ENCODE measurements around the gene ANLN. TPM values are rescaled to one million over a fixed set of nuclear protein-coding genes. Genes with fewer than 3 reads are reported as not detected.

Gene ANLN
- total and polyA plus RNA-seq, 9 of the 15 experiments (the other 6 are each of a cell fraction or from before 2014, with no cell fraction given) = 18.1 to 66.2 (median 38.7) TPM

- TF ChIP-seq ZFP36 (IDR thresholded peaks at IDR 0.05; ENCODE audit: low read depth, low read length, partially characterized antibody) = no peak
- no peak; the same call in 1 of the 2 replicates for TF ChIP-seq MITF (IDR thresholded peaks at IDR 0.05)
- TF ChIP-seq PML (IDR thresholded peaks at IDR 0.05; ENCODE audit: low read length) = peak; percentile 70
- TF ChIP-seq, protein P1, sequence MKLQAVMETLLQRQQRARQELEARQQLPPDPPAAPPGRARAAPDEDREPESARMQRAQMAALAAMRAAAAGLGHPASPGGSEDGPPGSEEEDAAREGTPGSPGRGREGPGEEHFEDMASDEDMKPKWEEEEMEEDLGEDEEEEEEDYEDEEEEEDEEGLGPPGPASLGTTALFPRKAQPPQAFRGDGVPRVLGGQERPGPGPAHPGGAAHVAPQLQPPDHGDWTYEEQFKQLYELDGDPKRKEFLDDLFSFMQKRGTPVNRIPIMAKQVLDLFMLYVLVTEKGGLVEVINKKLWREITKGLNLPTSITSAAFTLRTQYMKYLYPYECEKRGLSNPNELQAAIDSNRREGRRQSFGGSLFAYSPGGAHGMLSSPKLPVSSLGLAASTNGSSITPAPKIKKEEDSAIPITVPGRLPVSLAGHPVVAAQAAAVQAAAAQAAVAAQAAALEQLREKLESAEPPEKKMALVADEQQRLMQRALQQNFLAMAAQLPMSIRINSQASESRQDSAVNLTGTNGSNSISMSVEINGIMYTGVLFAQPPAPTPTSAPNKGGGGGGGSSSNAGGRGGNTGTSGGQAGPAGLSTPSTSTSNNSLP (IDR thresholded peaks at IDR 0.05; ENCODE audit: borderline replicate concordance, low read depth, low read length) = no peak
- TF ChIP-seq EHMT2 (IDR thresholded peaks at IDR 0.05) = no peak; the same call in 1 of the 2 replicates
- 0 out of 2 replicates have a peak, but pooled peaks have one; percentile 36 for TF ChIP-seq HDGF (IDR thresholded peaks at IDR 0.05)
- peak in 1 of 2 experiments; percentile 36; a peak in 1 of 4 replicates for TF ChIP-seq RCOR1 (IDR thresholded peaks at IDR 0.05; ENCODE audit: borderline replicate concordance in 1 of 2, low read depth in 2 of 2, low read length in 2 of 2)
- TF ChIP-seq, protein P2, sequence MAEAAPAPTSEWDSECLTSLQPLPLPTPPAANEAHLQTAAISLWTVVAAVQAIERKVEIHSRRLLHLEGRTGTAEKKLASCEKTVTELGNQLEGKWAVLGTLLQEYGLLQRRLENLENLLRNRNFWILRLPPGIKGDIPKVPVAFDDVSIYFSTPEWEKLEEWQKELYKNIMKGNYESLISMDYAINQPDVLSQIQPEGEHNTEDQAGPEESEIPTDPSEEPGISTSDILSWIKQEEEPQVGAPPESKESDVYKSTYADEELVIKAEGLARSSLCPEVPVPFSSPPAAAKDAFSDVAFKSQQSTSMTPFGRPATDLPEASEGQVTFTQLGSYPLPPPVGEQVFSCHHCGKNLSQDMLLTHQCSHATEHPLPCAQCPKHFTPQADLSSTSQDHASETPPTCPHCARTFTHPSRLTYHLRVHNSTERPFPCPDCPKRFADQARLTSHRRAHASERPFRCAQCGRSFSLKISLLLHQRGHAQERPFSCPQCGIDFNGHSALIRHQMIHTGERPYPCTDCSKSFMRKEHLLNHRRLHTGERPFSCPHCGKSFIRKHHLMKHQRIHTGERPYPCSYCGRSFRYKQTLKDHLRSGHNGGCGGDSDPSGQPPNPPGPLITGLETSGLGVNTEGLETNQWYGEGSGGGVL (CRISPR knock-in tag; IDR thresholded peaks at IDR 0.05) = no peak
- TF ChIP-seq BDP1 (IDR thresholded peaks at IDR 0.05; ENCODE audit: insufficient read depth, insufficient read length) = no peak
- no peak for TF ChIP-seq PHB2 (IDR thresholded peaks at IDR 0.05; ENCODE audit: low read depth)
- TF ChIP-seq, protein P3, sequence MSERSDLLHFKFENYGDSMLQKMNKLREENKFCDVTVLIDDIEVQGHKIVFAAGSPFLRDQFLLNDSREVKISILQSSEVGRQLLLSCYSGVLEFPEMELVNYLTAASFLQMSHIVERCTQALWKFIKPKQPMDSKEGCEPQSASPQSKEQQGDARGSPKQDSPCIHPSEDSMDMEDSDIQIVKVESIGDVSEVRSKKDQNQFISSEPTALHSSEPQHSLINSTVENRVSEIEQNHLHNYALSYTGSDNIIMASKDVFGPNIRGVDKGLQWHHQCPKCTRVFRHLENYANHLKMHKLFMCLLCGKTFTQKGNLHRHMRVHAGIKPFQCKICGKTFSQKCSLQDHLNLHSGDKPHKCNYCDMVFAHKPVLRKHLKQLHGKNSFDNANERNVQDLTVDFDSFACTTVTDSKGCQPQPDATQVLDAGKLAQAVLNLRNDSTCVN (CRISPR knock-in tag; IDR thresholded peaks at IDR 0.05) = no peak
- TF ChIP-seq ZNF785 (CRISPR knock-in tag; IDR thresholded peaks at IDR 0.05) = no peak
- peak; percentile 23 for TF ChIP-seq NFRKB (IDR thresholded peaks at IDR 0.05; ENCODE audit: low read depth)
- TF ChIP-seq THAP12 (CRISPR knock-in tag; IDR thresholded peaks at IDR 0.05) = no peak
These were observed at the start of gene ANLN (continued) for GRCh38 chr7:36389371-36390198.
